PC-3 (cell line): ENCODE results near the gene ANTXR1. TPM values are rescaled to one million over a fixed set of nuclear protein-coding genes. Genes with fewer than 3 reads are reported as not detected.

Source experiments
- ATAC-seq: fragments of 200-7000 bp; cut with Tn5 transposase; 2 replicates; pipeline ENCODE4 v1.9.1; 2020; ENCODE audit warnings: mild to moderate bottlenecking, moderate library complexity
- BruUV-seq: library from RNA; stranded (reverse); fragments of 400-500 nt; replicated peaks from 2 replicates; lab custom pipeline; 2021; lab: Mats Ljungman, UMichigan
- CTCF ChIA-PET: fragments of 300-600 bp; sonication (Branson Sonifier 250); formaldehyde crosslinking; loops from one replicate; lab custom pipeline; 2022; ENCODE audit warnings: antibody characterized with exemption; lab: Charles Lee
- POLR2A ChIA-PET: fragments of 300-600 bp; sonication (Branson Sonifier 250); formaldehyde crosslinking; loops from one replicate; lab custom pipeline; 2022; ENCODE audit warnings: antibody characterized with exemption; ENCODE audit not compliant: unreplicated experiment; lab: Charles Lee
- DNase-seq: peaks from one replicate; pipeline ENCODE4 v3.0.0-alpha.2; 2015
- H2AFZ ChIP-seq: fragments of 300-600 bp; sonication (generic); 2 replicates; pipeline ENCODE4 v1.6.0; 2016; ENCODE audit warnings: antibody characterized with exemption, low read length
- H3F3A ChIP-seq: fragments of 300-600 bp; sonication (generic); one replicate; pipeline ENCODE4 v1.6.0; 2017; ENCODE audit warnings: antibody characterized with exemption, low read length, control low read depth, mild to moderate bottlenecking; ENCODE audit not compliant: unreplicated experiment
- H3K27ac ChIP-seq: fragments of 300-600 bp; sonication (generic); 2 replicates; pipeline ENCODE4 v1.5.1; 2016; ENCODE audit warnings: mild to moderate bottlenecking, low read length
- H3K27me3 ChIP-seq: fragments of 300-600 bp; sonication (generic); 2 replicates; pipeline ENCODE4 v1.6.1; 2016; ENCODE audit warnings: low read length, mixed read lengths
- H3K36me3 ChIP-seq: fragments of 300-600 bp; sonication (generic); 2 replicates; pipeline ENCODE4 v1.6.1; 2016; ENCODE audit warnings: low read depth, mixed run types, low read length, mixed read lengths
- H3K4me1 ChIP-seq: fragments of 300-600 bp; sonication (generic); 2 replicates; pipeline ENCODE4 v1.5.1; 2016; ENCODE audit warnings: low read length; ENCODE audit not compliant: insufficient read depth
- H3K4me2 ChIP-seq: fragments of 300-600 bp; sonication (generic); 2 replicates; pipeline ENCODE4 v1.6.0; 2016; ENCODE audit warnings: low read length
- H3K4me3 ChIP-seq: fragments of 300-600 bp; sonication (generic); 2 replicates; pipeline ENCODE4 v1.5.1; 2016; ENCODE audit warnings: mild to moderate bottlenecking, low read length, mixed read lengths
- H3K79me2 ChIP-seq: fragments of 300-600 bp; sonication (generic); 2 replicates; pipeline ENCODE4 v1.6.1; 2017; ENCODE audit warnings: low read length, mixed read lengths
- H3K9ac ChIP-seq: fragments of 300-600 bp; sonication (generic); 2 replicates; pipeline ENCODE4 v1.6.0; 2016; ENCODE audit warnings: mild to moderate bottlenecking, low read length
- H3K9me2 ChIP-seq: fragments of 300-600 bp; sonication (generic); replicated peaks from 2 replicates; pipeline ENCODE4 v1.6.1; 2016; ENCODE audit warnings: mixed run types, low read length, mixed read lengths
- H3K9me3 ChIP-seq: fragments of 300-600 bp; sonication (generic); 2 replicates; pipeline ENCODE4 v1.6.1; 2016; ENCODE audit warnings: low read length, mixed read lengths
- H4K20me1 ChIP-seq: fragments of 300-600 bp; sonication (generic); 2 replicates; pipeline ENCODE4 v1.6.1; 2016; ENCODE audit warnings: low read length, mixed read lengths
- EZH2 ChIP-seq: fragments of 300-600 bp; sonication (generic); IDR thresholded peaks from one replicate; pipeline ENCODE4 v1.6.1; 2017; ENCODE audit warnings: antibody characterized with exemption, mild to moderate bottlenecking, low read length; ENCODE audit not compliant: unreplicated experiment
- EZH2phosphoT487 ChIP-seq: fragments of 300-600 bp; sonication (generic); IDR thresholded peaks from 2 replicates; pipeline ENCODE4 v1.6.1; 2018; ENCODE audit warnings: mild to moderate bottlenecking, antibody characterized with exemption, low read length, borderline replicate concordance
- intact Hi-C: fragments of 100-400 bp; cut with micrococcal nuclease; formaldehyde crosslinking; loops from 2 replicates; pipeline ENCODE4 v1.9.0; 2023
- total RNA-seq: library from RNA; depleted of rRNA; stranded (reverse); fragments of >200 nt; gene quantifications from 2 replicates; pipeline ENCODE4 v1.2.3, GENCODE V29; 2014
- TF ChIP-seq, protein P1 (sequence below): fragments of 300-600 bp; sonication (generic); conservative IDR thresholded peaks from 2 replicates; pipeline ENCODE4 v1.5.1; 2017; ENCODE audit warnings: antibody characterized with exemption, low read depth, mild to moderate bottlenecking, low read length

The ANTXR1 gene
- total RNA-seq, 1 experiment from 2014 or later: 31.2 TPM

DNA sequence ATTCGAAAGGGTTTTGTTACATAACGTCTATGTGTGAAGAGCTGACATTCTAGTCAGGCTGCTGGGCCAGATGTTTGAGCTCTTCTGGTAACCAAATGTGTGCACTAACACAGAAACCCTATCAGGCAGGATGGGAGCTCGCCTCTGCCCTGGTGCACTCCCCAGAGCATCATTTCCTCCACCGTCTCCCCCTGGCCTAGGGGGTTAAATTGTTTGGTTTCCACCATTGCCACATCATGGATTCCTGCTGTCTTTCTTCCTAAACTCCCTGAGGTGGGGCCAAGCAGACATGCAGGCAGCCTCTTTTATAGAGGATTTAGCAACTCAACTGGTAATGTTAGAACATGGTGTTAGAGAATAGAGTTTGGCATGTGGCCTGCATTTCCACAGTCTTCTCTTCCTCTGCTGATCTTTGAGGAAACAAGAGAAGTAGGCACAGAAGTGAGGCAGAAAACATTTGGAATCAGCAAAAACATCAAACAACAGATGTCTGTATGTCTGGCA, 87.3 kb downstream of the ANTXR1 start:
- Histone ChIP-seq H3K4me2 (no peak overlapping the region), H3K36me3 (peaks cover 9% of the 10 kb centered on the region; the same call in 1 of the 2 replicates), H3K9me2 (no peaks in the 10 kb centered on the region), H3K9me3 (no peaks in the 10 kb centered on the region), H3K4me3 (no peak overlapping the region), H2AFZ (no peak overlapping the region), H3F3A (peaks cover 4% of the 10 kb centered on the region), H3K27me3 (no peaks in the 10 kb centered on the region), H3K9ac (no peak overlapping the region), H3K4me1 (peaks cover 9% of the 10 kb centered on the region), H3K79me2 (no peaks in the 10 kb centered on the region), H4K20me1 (no peaks in the 10 kb centered on the region), H3K27ac (no peak overlapping the region)
- no peak for DNase-seq
- ChIA-PET POLR2A (no interaction called here), CTCF (no interaction called here)
- TF ChIP-seq EZH2: no peak
- TF ChIP-seq EZH2phosphoT487: no peak
- TF ChIP-seq, protein P1, sequence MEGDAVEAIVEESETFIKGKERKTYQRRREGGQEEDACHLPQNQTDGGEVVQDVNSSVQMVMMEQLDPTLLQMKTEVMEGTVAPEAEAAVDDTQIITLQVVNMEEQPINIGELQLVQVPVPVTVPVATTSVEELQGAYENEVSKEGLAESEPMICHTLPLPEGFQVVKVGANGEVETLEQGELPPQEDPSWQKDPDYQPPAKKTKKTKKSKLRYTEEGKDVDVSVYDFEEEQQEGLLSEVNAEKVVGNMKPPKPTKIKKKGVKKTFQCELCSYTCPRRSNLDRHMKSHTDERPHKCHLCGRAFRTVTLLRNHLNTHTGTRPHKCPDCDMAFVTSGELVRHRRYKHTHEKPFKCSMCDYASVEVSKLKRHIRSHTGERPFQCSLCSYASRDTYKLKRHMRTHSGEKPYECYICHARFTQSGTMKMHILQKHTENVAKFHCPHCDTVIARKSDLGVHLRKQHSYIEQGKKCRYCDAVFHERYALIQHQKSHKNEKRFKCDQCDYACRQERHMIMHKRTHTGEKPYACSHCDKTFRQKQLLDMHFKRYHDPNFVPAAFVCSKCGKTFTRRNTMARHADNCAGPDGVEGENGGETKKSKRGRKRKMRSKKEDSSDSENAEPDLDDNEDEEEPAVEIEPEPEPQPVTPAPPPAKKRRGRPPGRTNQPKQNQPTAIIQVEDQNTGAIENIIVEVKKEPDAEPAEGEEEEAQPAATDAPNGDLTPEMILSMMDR: no peak
- intact Hi-C loops: no loop called here
- no TSS peak for BruUV-seq
- ATAC-seq: no peak

DNA sequence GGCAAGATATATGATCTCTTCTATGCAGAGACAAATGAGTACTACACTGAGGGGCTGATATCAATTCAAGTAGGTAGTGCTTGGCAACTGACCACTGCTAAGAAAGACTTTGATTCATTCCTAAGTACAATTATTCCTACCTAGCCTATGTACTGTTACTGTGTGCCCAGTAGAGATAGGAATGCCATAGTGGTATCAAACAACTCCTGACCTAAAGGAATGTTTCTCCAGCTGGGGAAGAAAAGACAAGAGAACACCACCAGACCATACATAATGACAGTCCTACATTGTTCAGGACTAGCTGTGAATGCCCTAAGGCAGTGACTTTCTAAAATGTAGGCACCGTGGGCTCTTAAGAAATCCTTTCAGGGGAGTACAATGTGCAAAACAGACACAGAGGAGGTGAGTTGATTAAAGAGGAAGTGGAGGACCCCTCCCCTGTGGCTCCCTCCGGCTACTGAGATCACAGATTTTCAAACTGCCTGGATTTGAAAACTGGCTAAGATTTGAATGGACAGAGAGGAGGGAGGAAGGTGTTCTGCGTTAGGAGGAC, 89.1 kb downstream of the ANTXR1 start:
- H3K79me2 ChIP-seq: no peaks in the 10 kb centered on the region
- no peak for DNase-seq
- no peak overlapping the region for H3K4me3 ChIP-seq
- no peak overlapping the region for H2AFZ ChIP-seq
- H3K27ac ChIP-seq: no peak overlapping the region
- ChIA-PET CTCF (no interaction called here), POLR2A (interaction anchor here (0.7 kb wide), 1 partner anchor 737 kb away, joined by 6 read pairs; the partner anchor contains the start of gene PLEK)
- no peak for ATAC-seq
- peaks cover 9% of the 10 kb centered on the region; the same call in 1 of the 2 replicates for H3K36me3 ChIP-seq
- H3K9ac ChIP-seq: no peak overlapping the region
- no peaks in the 10 kb centered on the region for H3K9me2 ChIP-seq
- H3K27me3 ChIP-seq: no peaks in the 10 kb centered on the region
- intact Hi-C loops: no loop called here
- no peaks in the 10 kb centered on the region for H3K9me3 ChIP-seq
- H4K20me1 ChIP-seq: no peaks in the 10 kb centered on the region
- peaks cover 4% of the 10 kb centered on the region for H3F3A ChIP-seq
- peaks cover 9% of the 10 kb centered on the region for H3K4me1 ChIP-seq
- no peak for TF ChIP-seq EZH2
- TF ChIP-seq EZH2phosphoT487: no peak
- TF ChIP-seq, protein P1: no peak
- BruUV-seq: no TSS peak
- no peak overlapping the region for H3K4me2 ChIP-seq

DNA sequence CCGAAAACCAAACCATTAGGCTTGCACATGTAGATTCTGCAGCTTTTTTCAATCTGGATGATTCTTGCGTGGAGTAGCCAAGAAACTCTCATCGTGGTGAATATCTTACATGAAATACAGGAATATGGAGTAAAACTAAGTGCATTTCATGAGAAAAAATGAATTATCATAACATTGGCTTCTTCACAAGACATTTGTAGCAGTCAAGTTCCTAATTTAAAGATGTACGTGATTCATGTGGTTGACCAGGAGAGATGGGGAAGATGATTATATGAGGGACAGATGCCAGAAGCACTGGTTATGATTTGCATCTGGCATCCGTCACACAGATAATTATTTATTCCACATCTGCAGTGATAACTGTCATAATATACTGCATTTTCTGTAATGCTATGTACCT, 90.4 kb downstream of the ANTXR1 start:
- ChIA-PET POLR2A (no interaction called here), CTCF (no interaction called here)
- DNase-seq (no peak), ATAC-seq (no peak)
- H4K20me1 ChIP-seq: no peaks in the 10 kb centered on the region
- H3F3A ChIP-seq: peaks cover 4% of the 10 kb centered on the region
- no peak overlapping the region for H3K4me3 ChIP-seq
- BruUV-seq: no TSS peak
- no peaks in the 10 kb centered on the region for H3K9me2 ChIP-seq
- H3K4me2 ChIP-seq: no peak overlapping the region
- peaks cover 9% of the 10 kb centered on the region; the same call in 1 of the 2 replicates for H3K36me3 ChIP-seq
- peaks cover 9% of the 10 kb centered on the region for H3K4me1 ChIP-seq
- no peaks in the 10 kb centered on the region for H3K79me2 ChIP-seq
- no peaks in the 10 kb centered on the region for H3K27me3 ChIP-seq
- no peak overlapping the region for H2AFZ ChIP-seq
- no peak overlapping the region for H3K9ac ChIP-seq
- TF ChIP-seq EZH2 (no peak), EZH2phosphoT487 (no peak)
- TF ChIP-seq, protein P1: no peak
- no peak overlapping the region for H3K27ac ChIP-seq
- H3K9me3 ChIP-seq: no peaks in the 10 kb centered on the region
- intact Hi-C loops: no loop called here
